Ascending aorta (tissue), 2 donors: ENCODE data around the gene TOMM40L. TPM values are rescaled to one million over a fixed set of nuclear protein-coding genes. Genes with fewer than 3 reads are reported as not detected.
"Not testable (repeated sequence)": the region's sequence is repeated elsewhere in the genome, so short reads cannot be mapped to it uniquely, and the experiment has no call there.

Source experiments
- DNase-seq, 2 donors: peaks; one replicate each; pipeline ENCODE4 v3.0.0-alpha.2; 2019; ENCODE audit warnings: low spot score in 2 of 2
- H3K27ac ChIP-seq, 2 donors: fragments of 200-600 bp; sonication (generic); one replicate each; pipeline ENCODE4 v1.5.1; 2016 to 2017; ENCODE audit warnings: mild to moderate bottlenecking in 1 of 2
- H3K27me3 ChIP-seq: fragments of 200-600 bp; sonication (generic); one replicate; pipeline ENCODE4 v1.5.1; 2017
- H3K36me3 ChIP-seq, 2 donors: fragments of 200-600 bp; sonication (generic); one replicate each; pipeline ENCODE4 v1.5.1; 2016
- H3K4me1 ChIP-seq, 2 donors: fragments of 200-600 bp; sonication (generic); one replicate each; pipeline ENCODE4 v1.5.1; 2016 to 2017; ENCODE audit warnings: mild to moderate bottlenecking in 1 of 2
- H3K4me3 ChIP-seq, 2 donors: fragments of 200-600 bp; sonication (generic); one replicate each; pipeline ENCODE4 v1.5.1; 2016 to 2017; ENCODE audit warnings: mild to moderate bottlenecking in 1 of 2
- H3K9me3 ChIP-seq, 2 donors: fragments of 200-600 bp; sonication (generic); one replicate each; pipeline ENCODE4 v1.5.1; 2016
- CTCF ChIP-seq, 3 experiments: fragments of 200-600 bp in 2 of 3; fragments of 450-650 bp in 1 of 3; sonication (generic) in 2 of 3; IDR thresholded peaks; one replicate each; pipeline ENCODE4 v1.5.1; 2016 to 2019; ENCODE audit warnings: antibody characterized with exemption in 3 of 3, mild to moderate bottlenecking in 1 of 3, moderate library complexity in 1 of 3
- intact Hi-C: fragments of 100-400 bp; cut with DNase I; formaldehyde crosslinking; loops from one replicate; pipeline ENCODE4 v1.15.1; 2023
- total RNA-seq: library from RNA; depleted of rRNA; stranded (reverse); fragments of >200 nt; gene quantifications from one replicate; pipeline ENCODE4 v1.1.0, GENCODE V29; 2016

Gene TOMM40L
- total RNA-seq, 1 donor from 2014 or later: 26.6 TPM

- no peak for TF ChIP-seq CTCF (IDR thresholded peaks at IDR 0.05)
- no peak overlapping the region for H3K4me3 ChIP-seq
- no peaks in the 10 kb centered on the region for H3K36me3 ChIP-seq
- DNase-seq: no peak
- no peak overlapping the region for H3K27ac ChIP-seq
- no peaks in the 10 kb centered on the region for H3K4me1 ChIP-seq
- no peaks in the 10 kb centered on the region for H3K9me3 ChIP-seq
- no peaks in the 10 kb centered on the region for H3K27me3 ChIP-seq
- intact Hi-C loops: no loop called here
Observed at GRCh38 chr1:161242313-161242712, 16.5 kb downstream of the TOMM40L start.

- no peaks in the 10 kb centered on the region for H3K9me3 ChIP-seq
- DNase-seq: no peak
- no peak for TF ChIP-seq CTCF (IDR thresholded peaks at IDR 0.05)
- intact Hi-C loops: no loop called here
- H3K36me3 ChIP-seq: no peaks in the 10 kb centered on the region
- H3K4me3 ChIP-seq: no peak overlapping the region
- no peaks in the 10 kb centered on the region for H3K4me1 ChIP-seq
- H3K27me3 ChIP-seq: no peaks in the 10 kb centered on the region
- no peak overlapping the region for H3K27ac ChIP-seq
Observed at GRCh38 chr1:161244888-161245287, 19.0 kb downstream of the TOMM40L start.

- H3K36me3 ChIP-seq, H3K4me1 ChIP-seq, DNase-seq, H3K9me3 ChIP-seq, intact Hi-C loops, H3K27ac ChIP-seq, H3K27me3 ChIP-seq, H3K4me3 ChIP-seq: not testable (repeated sequence)
Observed at GRCh38 chr1:161250100-161250499, 24.2 kb downstream of the TOMM40L start.

GRCh38 chr1:161250829-161251228 lies 25.0 kb downstream of the TOMM40L start:
- DNase-seq: no peak
- no peak overlapping the region for H3K4me3 ChIP-seq
- intact Hi-C loops: no loop called here
- no peaks in the 10 kb centered on the region for H3K27me3 ChIP-seq
- TF ChIP-seq CTCF (IDR thresholded peaks at IDR 0.05): no peak
- H3K27ac ChIP-seq: no peak overlapping the region
- no peaks in the 10 kb centered on the region for H3K4me1 ChIP-seq
- H3K9me3 ChIP-seq: no peaks in the 10 kb centered on the region
- H3K36me3 ChIP-seq: no peaks in the 10 kb centered on the region

GRCh38 chr1:161251579-161251978 lies 25.7 kb downstream of the TOMM40L start:
- Histone ChIP-seq H3K4me3 (no peak overlapping the region), H3K27ac (no peak overlapping the region), H3K36me3 (no peaks in the 10 kb centered on the region), H3K4me1 (no peaks in the 10 kb centered on the region), H3K9me3 (no peaks in the 10 kb centered on the region), H3K27me3 (no peaks in the 10 kb centered on the region)
- intact Hi-C loops: no loop called here
- no peak for DNase-seq
- no peak for TF ChIP-seq CTCF (IDR thresholded peaks at IDR 0.05)

GRCh38 chr1:161255302-161255701 lies 29.4 kb downstream of the TOMM40L start:
- DNase-seq: not testable (repeated sequence)

GRCh38 chr1:161255955-161256520 lies 30.2 kb downstream of the TOMM40L start:
- intact Hi-C loops, H3K4me3 ChIP-seq, H3K27ac ChIP-seq, H3K36me3 ChIP-seq, DNase-seq, H3K27me3 ChIP-seq, H3K9me3 ChIP-seq, H3K4me1 ChIP-seq: not testable (repeated sequence)

More at GRCh38 chr1:161255302-161255701, 29.4 kb downstream of the TOMM40L start:
- H3K27ac ChIP-seq, intact Hi-C loops, H3K4me3 ChIP-seq, H3K36me3 ChIP-seq, H3K27me3 ChIP-seq, H3K4me1 ChIP-seq, H3K9me3 ChIP-seq: not testable (repeated sequence)

GRCh38 chr1:161257109-161257508 lies 31.2 kb downstream of the TOMM40L start:
- intact Hi-C loops, H3K9me3 ChIP-seq, H3K27me3 ChIP-seq, H3K27ac ChIP-seq, DNase-seq, H3K4me3 ChIP-seq, H3K36me3 ChIP-seq, H3K4me1 ChIP-seq: not testable (repeated sequence)
